Measurements from ENCODE around the gene TMEM144. TPM values are rescaled to one million over a fixed set of nuclear protein-coding genes. Genes with fewer than 3 reads are reported as not detected.
"Not testable (repeated sequence)": the region's sequence is repeated elsewhere in the genome, so short reads cannot be mapped to it uniquely, and the experiment has no call there.

TMEM144 gene
- total RNA-seq, 1 donor from 2014 or later, result 5.8 TPM

- DNase-seq (ENCODE audit: low read depth in 2 of 2), result no peak
Measured at GRCh38 chr4:158190718-158191117, 19.6 kb upstream of the TMEM144 start.

- DNase-seq (ENCODE audit: low read depth in 2 of 2), result no peak
Measured at GRCh38 chr4:158192439-158193158, 17.7 kb upstream of the TMEM144 start.

- peak; percentile 47 to 59 for DNase-seq (ENCODE audit: low read depth in 2 of 2)
Measured at GRCh38 chr4:158193171-158193749, 17.0 kb upstream of the TMEM144 start.

- no peak for DNase-seq (ENCODE audit: low read depth in 2 of 2)
Measured at GRCh38 chr4:158195297-158195696, 15.0 kb upstream of the TMEM144 start.

GRCh38 chr4:158197194-158197776, 13.0 kb upstream of the TMEM144 start:
- no peak for DNase-seq (ENCODE audit: low read depth in 2 of 2)

GRCh38 chr4:158200214-158200613, 10.1 kb upstream of the TMEM144 start:
- DNase-seq (ENCODE audit: low read depth in 2 of 2), result no peak

GRCh38 chr4:158201322-158201721, 9.0 kb upstream of the TMEM144 start:
- no peak for DNase-seq (ENCODE audit: low read depth in 2 of 2)

GRCh38 chr4:158201876-158202275, 8.4 kb upstream of the TMEM144 start:
- DNase-seq (ENCODE audit: low read depth in 2 of 2), result no peak

- DNase-seq (ENCODE audit: low read depth in 2 of 2), result no peak
Measured at GRCh38 chr4:158202481-158202880, 7.8 kb upstream of the TMEM144 start.

- DNase-seq (ENCODE audit: low read depth in 2 of 2), result no peak
Measured at GRCh38 chr4:158203436-158203835, 6.8 kb upstream of the TMEM144 start.

GRCh38 chr4:158203929-158204328, 6.4 kb upstream of the TMEM144 start:
- no peak for DNase-seq (ENCODE audit: low read depth in 2 of 2)

GRCh38 chr4:158208963-158209640, 1.2 kb upstream of the TMEM144 start:
- DNase-seq (ENCODE audit: low read depth in 2 of 2), result no peak

- peak; percentile 4 to 10 for DNase-seq (ENCODE audit: low read depth in 2 of 2)
Measured at GRCh38 chr4:158211222-158211621, 936 bp downstream of the TMEM144 start.

- no peak for DNase-seq (ENCODE audit: low read depth in 2 of 2)
Measured at GRCh38 chr4:158213466-158213865, 3.2 kb downstream of the TMEM144 start.

- no peak for DNase-seq (ENCODE audit: low read depth in 2 of 2)
Measured at GRCh38 chr4:158214856-158215255, 4.6 kb downstream of the TMEM144 start.

GRCh38 chr4:158217763-158218162, 7.5 kb downstream of the TMEM144 start:
- no peak for DNase-seq (ENCODE audit: low read depth in 2 of 2)

- DNase-seq (ENCODE audit: low read depth in 2 of 2), result no peak
Measured at GRCh38 chr4:158219623-158220022, 9.3 kb downstream of the TMEM144 start.

- not testable (repeated sequence) for DNase-seq (ENCODE audit: low read depth in 2 of 2)
Measured at GRCh38 chr4:158224318-158224717, 14.0 kb downstream of the TMEM144 start.

GRCh38 chr4:158224999-158225398, 14.7 kb downstream of the TMEM144 start:
- not testable (repeated sequence) for DNase-seq (ENCODE audit: low read depth in 2 of 2)

- DNase-seq (ENCODE audit: low read depth in 2 of 2), result not testable (repeated sequence)
Measured at GRCh38 chr4:158227880-158228279, 17.6 kb downstream of the TMEM144 start.

GRCh38 chr4:158228399-158228798, 18.1 kb downstream of the TMEM144 start:
- not testable (repeated sequence) for DNase-seq (ENCODE audit: low read depth in 2 of 2)

- no peak for DNase-seq (ENCODE audit: low read depth in 2 of 2)
Measured at GRCh38 chr4:158229768-158230167, 19.5 kb downstream of the TMEM144 start.

Measured in lung microvascular endothelial cell (primary cell).